Measurements from ENCODE around the gene CCDC192.

DNA sequence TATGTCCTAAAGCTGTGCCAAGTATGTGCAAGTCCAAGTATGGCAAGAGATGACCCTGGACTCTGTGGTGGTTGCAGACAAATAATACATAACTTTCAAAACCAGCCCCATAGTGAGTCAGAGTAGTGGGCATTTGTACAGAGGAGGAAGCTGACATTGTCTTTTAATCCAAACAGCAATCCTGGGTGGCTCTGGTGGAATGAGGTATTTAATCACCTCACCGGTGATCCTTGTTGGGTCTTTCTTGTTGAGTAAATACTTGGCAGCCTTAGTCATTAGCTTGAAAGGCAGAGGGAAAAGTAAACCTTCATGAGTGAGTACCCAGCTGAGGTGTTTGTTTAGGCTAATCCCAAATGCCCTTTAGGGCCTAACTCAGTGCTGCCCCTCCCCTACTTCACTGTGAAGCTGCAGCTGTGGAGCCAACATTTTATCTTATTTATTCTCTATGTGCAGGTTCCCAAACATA, 231.6 kb downstream of the CCDC192 start:
- TF ChIP-seq, protein P1, sequence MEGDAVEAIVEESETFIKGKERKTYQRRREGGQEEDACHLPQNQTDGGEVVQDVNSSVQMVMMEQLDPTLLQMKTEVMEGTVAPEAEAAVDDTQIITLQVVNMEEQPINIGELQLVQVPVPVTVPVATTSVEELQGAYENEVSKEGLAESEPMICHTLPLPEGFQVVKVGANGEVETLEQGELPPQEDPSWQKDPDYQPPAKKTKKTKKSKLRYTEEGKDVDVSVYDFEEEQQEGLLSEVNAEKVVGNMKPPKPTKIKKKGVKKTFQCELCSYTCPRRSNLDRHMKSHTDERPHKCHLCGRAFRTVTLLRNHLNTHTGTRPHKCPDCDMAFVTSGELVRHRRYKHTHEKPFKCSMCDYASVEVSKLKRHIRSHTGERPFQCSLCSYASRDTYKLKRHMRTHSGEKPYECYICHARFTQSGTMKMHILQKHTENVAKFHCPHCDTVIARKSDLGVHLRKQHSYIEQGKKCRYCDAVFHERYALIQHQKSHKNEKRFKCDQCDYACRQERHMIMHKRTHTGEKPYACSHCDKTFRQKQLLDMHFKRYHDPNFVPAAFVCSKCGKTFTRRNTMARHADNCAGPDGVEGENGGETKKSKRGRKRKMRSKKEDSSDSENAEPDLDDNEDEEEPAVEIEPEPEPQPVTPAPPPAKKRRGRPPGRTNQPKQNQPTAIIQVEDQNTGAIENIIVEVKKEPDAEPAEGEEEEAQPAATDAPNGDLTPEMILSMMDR (IDR thresholded peaks at IDR 0.05; ENCODE audit: insufficient read depth, low read depth, low read length): no peak
- no peak for TF ChIP-seq EZH2 (IDR thresholded peaks at IDR 0.05; ENCODE audit: insufficient read depth, low read length)

All from astrocyte (in vitro differentiated cells and primary cell).